Measurements from ENCODE around the gene LIN28A.

DNA sequence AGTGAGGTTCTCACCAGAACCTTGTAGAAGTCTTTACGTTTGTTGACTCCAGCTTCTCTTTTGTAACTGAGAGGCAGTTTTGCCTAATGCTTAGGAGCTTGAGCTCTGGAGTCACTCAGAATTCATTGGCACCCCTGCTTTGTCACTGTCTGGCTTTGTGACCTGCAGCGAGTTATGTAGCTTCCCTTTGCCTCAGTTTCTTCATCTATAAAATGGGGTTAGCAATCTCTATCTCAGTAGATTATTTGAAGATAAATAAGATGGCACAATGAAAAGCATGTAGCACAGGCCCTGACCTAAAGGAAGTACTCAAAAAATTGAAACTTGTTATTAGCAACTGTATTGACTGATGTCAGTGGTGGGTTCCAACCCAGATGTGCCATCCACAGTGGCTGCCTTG is 29.6 kb downstream of the LIN28A start:
- TF ChIP-seq, protein P1, sequence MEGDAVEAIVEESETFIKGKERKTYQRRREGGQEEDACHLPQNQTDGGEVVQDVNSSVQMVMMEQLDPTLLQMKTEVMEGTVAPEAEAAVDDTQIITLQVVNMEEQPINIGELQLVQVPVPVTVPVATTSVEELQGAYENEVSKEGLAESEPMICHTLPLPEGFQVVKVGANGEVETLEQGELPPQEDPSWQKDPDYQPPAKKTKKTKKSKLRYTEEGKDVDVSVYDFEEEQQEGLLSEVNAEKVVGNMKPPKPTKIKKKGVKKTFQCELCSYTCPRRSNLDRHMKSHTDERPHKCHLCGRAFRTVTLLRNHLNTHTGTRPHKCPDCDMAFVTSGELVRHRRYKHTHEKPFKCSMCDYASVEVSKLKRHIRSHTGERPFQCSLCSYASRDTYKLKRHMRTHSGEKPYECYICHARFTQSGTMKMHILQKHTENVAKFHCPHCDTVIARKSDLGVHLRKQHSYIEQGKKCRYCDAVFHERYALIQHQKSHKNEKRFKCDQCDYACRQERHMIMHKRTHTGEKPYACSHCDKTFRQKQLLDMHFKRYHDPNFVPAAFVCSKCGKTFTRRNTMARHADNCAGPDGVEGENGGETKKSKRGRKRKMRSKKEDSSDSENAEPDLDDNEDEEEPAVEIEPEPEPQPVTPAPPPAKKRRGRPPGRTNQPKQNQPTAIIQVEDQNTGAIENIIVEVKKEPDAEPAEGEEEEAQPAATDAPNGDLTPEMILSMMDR (IDR thresholded peaks at IDR 0.05): no peak
- TF ChIP-seq POLR2A (IDR thresholded peaks at IDR 0.05): no peak

All from adrenal gland (tissue), 5 donors.